SK-N-SH (cell line): ENCODE data around the gene HBQ1. TPM values are rescaled to one million over a fixed set of nuclear protein-coding genes. Genes with fewer than 3 reads are reported as not detected.

Experiments
- CTCF ChIA-PET: fragments of 300-600, 350-600 bp; formaldehyde crosslinking; extraction: SDS; loops from one replicate; lab custom pipeline; 2021; lab: Yijun Ruan, JAX
- POLR2A ChIA-PET: fragments of 350-600 bp; sonication (Branson Sonifier 250); formaldehyde crosslinking; extraction: SDS; loops from one replicate; lab custom pipeline; 2020; ENCODE audit warnings: antibody characterized with exemption, inconsistent platforms; lab: Yijun Ruan, JAX
- DNase-seq: peaks from one replicate; pipeline ENCODE4 v3.0.0; 2012
- H2AFZ ChIP-seq: fragments of 200-600 bp; sonication (generic); 2 replicates; pipeline ENCODE4 v1.8.1; 2016; ENCODE audit warnings: antibody characterized with exemption, mild to moderate bottlenecking, low read depth
- H3F3A ChIP-seq: fragments of 200-600 bp; sonication (generic); replicated peaks from 2 replicates; pipeline ENCODE3; 2016; ENCODE audit warnings: antibody characterized with exemption, mild to moderate bottlenecking; ENCODE audit not compliant: insufficient read depth
- H3K27ac ChIP-seq, 2 experiments: fragments of 200-500 bp in 1 of 2; fragments of 200-600 bp in 1 of 2; sonication (Bioruptor generic) in 1 of 2; sonication (generic), shearing (Covaris generic) in 1 of 2; 2 replicates each; pipeline versions ENCODE4 v1.5.1 to v1.6.1; 2014 to 2016; ENCODE audit warnings: low read depth in 2 of 2, inconsistent platforms in 1 of 2, low read length in 1 of 2, mild to moderate bottlenecking in 1 of 2, mixed read lengths in 1 of 2
- H3K27me3 ChIP-seq: fragments of 200-600 bp; sonication (generic), shearing (Covaris generic); 2 replicates; pipeline ENCODE4 v1.6.1; 2016; ENCODE audit warnings: mixed run types; ENCODE audit not compliant: insufficient read depth
- H3K36me3 ChIP-seq, 2 experiments: fragments of 200-500 bp in 1 of 2; fragments of 200-600 bp in 1 of 2; sonication (Bioruptor generic) in 1 of 2; sonication (generic) in 1 of 2; replicated peaks in 1 of 2; 2 replicates each; pipeline versions ENCODE3 to v1.5.1; 2014 to 2016; ENCODE audit warnings: low read length in 1 of 2, mild to moderate bottlenecking in 1 of 2; ENCODE audit not compliant: insufficient read depth in 2 of 2, control insufficient read depth in 1 of 2
- H3K4me1 ChIP-seq, 2 experiments: fragments of 200-500 bp in 1 of 2; fragments of 200-600 bp in 1 of 2; sonication (Bioruptor generic) in 1 of 2; sonication (generic), shearing (Covaris generic) in 1 of 2; 2 replicates each; pipeline versions ENCODE4 v1.5.1 to v1.6.1; 2014 to 2016; ENCODE audit warnings: low read depth in 1 of 2, low read length in 1 of 2, mixed run types in 1 of 2; ENCODE audit not compliant: insufficient read depth in 2 of 2, control insufficient read depth in 1 of 2
- H3K4me2 ChIP-seq: fragments of 200-600 bp; sonication (generic), shearing (Covaris generic); 2 replicates; pipeline ENCODE4 v1.6.1; 2017; ENCODE audit warnings: mixed run types
- H3K4me3 ChIP-seq, 2 experiments: fragments of 200-500 bp in 1 of 2; fragments of 200-600 bp in 1 of 2; sonication (Bioruptor generic) in 1 of 2; sonication (generic), shearing (Covaris generic) in 1 of 2; 2 replicates each; pipeline versions ENCODE4 v1.5.1 to v1.8.1; 2014 to 2016; ENCODE audit warnings: low read depth in 2 of 2, inconsistent platforms in 1 of 2, low read length in 1 of 2, mild to moderate bottlenecking in 1 of 2, mixed read lengths in 1 of 2, moderate library complexity in 1 of 2
- H3K79me2 ChIP-seq: fragments of 200-600 bp; sonication (generic); 2 replicates; pipeline ENCODE4 v1.8.1; 2017; ENCODE audit warnings: mild to moderate bottlenecking; ENCODE audit not compliant: insufficient read depth
- H3K9ac ChIP-seq: fragments of 200-600 bp; sonication (generic); 2 replicates; pipeline ENCODE4 v1.6.1; 2017; ENCODE audit warnings: mixed run types
- H3K9me2 ChIP-seq: fragments of 200-600 bp; sonication (generic); 2 replicates; pipeline ENCODE4 v1.6.1; 2017; ENCODE audit warnings: mixed run types
- H3K9me3 ChIP-seq: fragments of 200-600 bp; sonication (generic); 2 replicates; pipeline ENCODE4 v1.6.1; 2017; ENCODE audit warnings: mixed run types, mild to moderate bottlenecking, moderate library complexity
- H4K20me1 ChIP-seq: fragments of 200-600 bp; sonication (generic); 2 replicates; pipeline ENCODE4 v1.6.1; 2017; ENCODE audit warnings: mild to moderate bottlenecking, mixed run types; ENCODE audit not compliant: insufficient read depth
- CHD2 ChIP-seq: fragments of 150-350 bp; IDR thresholded peaks from 2 replicates; pipeline ENCODE4 v1.6.1; 2018; ENCODE audit warnings: low read length; ENCODE audit not compliant: partially characterized antibody
- EP300 ChIP-seq, 2 experiments: IDR thresholded peaks; 2 replicates each; pipeline versions ENCODE4 v1.4.0 to v1.6.1; 2012; ENCODE audit warnings: borderline replicate concordance in 1 of 2, low read depth in 1 of 2, low read length in 1 of 2
- EZH2phosphoT487 ChIP-seq: fragments of 200-600 bp; sonication (generic); IDR thresholded peaks from 2 replicates; pipeline ENCODE4 v1.6.1; 2017; ENCODE audit warnings: low read depth, mixed run types, mild to moderate bottlenecking, antibody characterized with exemption, moderate library complexity, borderline replicate concordance
- FOXM1 ChIP-seq: IDR thresholded peaks from 2 replicates; pipeline ENCODE4 v1.4.0; 2012; ENCODE audit warnings: low read depth, mild to moderate bottlenecking
- GABPA ChIP-seq: IDR thresholded peaks from 2 replicates; pipeline ENCODE4 v1.4.0; 2012; ENCODE audit warnings: low read depth, mild to moderate bottlenecking
- IRF3 ChIP-seq: fragments of 150-350 bp; IDR thresholded peaks from 2 replicates; pipeline ENCODE4 v1.6.1; 2016; ENCODE audit warnings: mild to moderate bottlenecking, low read depth, low read length
- MAX ChIP-seq: IDR thresholded peaks from 2 replicates; pipeline ENCODE4 v1.4.0; 2012; ENCODE audit warnings: low read depth
- MEF2A ChIP-seq: IDR thresholded peaks from 2 replicates; pipeline ENCODE4 v1.4.0; 2012; ENCODE audit warnings: low read depth, borderline replicate concordance
- MXI1 ChIP-seq: IDR thresholded peaks from 2 replicates; pipeline ENCODE4 v1.6.1; 2012; ENCODE audit warnings: mild to moderate bottlenecking, low read depth, low read length, improper control_type of control experiment
- NRF1 ChIP-seq: IDR thresholded peaks from 2 replicates; pipeline ENCODE4 v1.6.1; 2012; ENCODE audit warnings: low read depth, mild to moderate bottlenecking, low read length
- PBX3 ChIP-seq: IDR thresholded peaks from 2 replicates; pipeline ENCODE4; 2012
- POLR2AphosphoS5 ChIP-seq: IDR thresholded peaks from 2 replicates; pipeline ENCODE4 v1.6.1; 2012; ENCODE audit warnings: low read depth, low read length
- RCOR1 ChIP-seq: fragments of 150-350 bp; IDR thresholded peaks from 2 replicates; pipeline ENCODE4 v1.6.1; 2017; ENCODE audit warnings: antibody characterized with exemption, low read length
- SIN3A ChIP-seq: IDR thresholded peaks from 2 replicates; pipeline ENCODE4 v1.6.1; 2012; ENCODE audit warnings: low read depth, mild to moderate bottlenecking, low read length, moderate library complexity, borderline replicate concordance
- USF1 ChIP-seq: IDR thresholded peaks from 2 replicates; pipeline ENCODE4 v1.4.0; 2012; ENCODE audit warnings: low read depth, borderline replicate concordance
- WGBS: methylation state at CpG from one replicate; pipeline ENCODE4 v1.1.6; 2017; ENCODE audit warnings: low lambda C conversion rate; 5-methylcytosine and 5-hydroxymethylcytosine counted together
- polyA plus RNA-seq, 3 experiments: library from polyadenylated mRNA; depleted of rRNA; stranded (reverse); fragments of >200 nt; gene quantifications; 2 replicates each; pipeline ENCODE4 v1.2.3, GENCODE V29; 2012
- TF ChIP-seq, protein P1 (sequence below): IDR thresholded peaks from 2 replicates; pipeline ENCODE4 v1.4.0; 2012; ENCODE audit warnings: low read depth, borderline replicate concordance
- TF ChIP-seq, protein P2 (sequence below): IDR thresholded peaks from 2 replicates; pipeline ENCODE4 v1.6.1; 2012; ENCODE audit warnings: mild to moderate bottlenecking, low read depth, low read length, moderate library complexity
- TF ChIP-seq, protein P3 (sequence below): fragments of 200-600 bp; sonication (generic); IDR thresholded peaks from 2 replicates; pipeline ENCODE4 v1.6.1; 2017; ENCODE audit warnings: antibody characterized with exemption, mild to moderate bottlenecking, moderate library complexity

HBQ1 gene
- polyA plus RNA-seq, 1 of the 3 experiments (the other 2 are of a cell fraction), result 5.2 TPM

GRCh38 chr16:180681-181564 is 664 bp downstream of the HBQ1 start:
- Histone ChIP-seq H3K4me2 (peak overlapping the region; percentile 91), H3K36me3 (peaks cover 3 to 6% of the 10 kb centered on the region in 2 experiments), H3K9me3 (no peaks in the 10 kb centered on the region), H3K27ac (no peak overlapping the region), H3K9ac (no peak overlapping the region), H3K27me3 (peaks cover 14% of the 10 kb centered on the region), H3K79me2 (no peaks in the 10 kb centered on the region), H4K20me1 (peaks cover 11% of the 10 kb centered on the region), H2AFZ (no peak overlapping the region), H3K9me2 (no peaks in the 10 kb centered on the region), H3F3A (peaks cover 4% of the 10 kb centered on the region), H3K4me1 (peaks cover 0 to 10% of the 10 kb centered on the region in 2 experiments; a peak in 1 of 4 replicates), H3K4me3 (peak overlapping the region; percentile 42 to 56)
- DNase-seq, result peak; percentile 95
- ChIA-PET POLR2A (interaction anchor here (1.0 kb wide), 1 partner anchor 74 kb away, joined by 3 read pairs; no protein-coding TSS in a partner anchor), CTCF (interaction anchor here (0.6 to 7.5 kb wide), 71 partner anchors 8 to 384 kb away, joined by 3 to 120 read pairs (median 4); partner anchors contain the start of genes ARHGDIG, AXIN1, HBM and NPRL3)
- 0% methylated on average over 18 of the region's 89 CpGs for WGBS
- TF ChIP-seq PBX3 (0 out of 2 replicates have a peak, but pooled peaks have one; percentile 8), USF1 (no peak), RCOR1 (0 out of 2 replicates have a peak, but pooled peaks have one; percentile 30), CHD2 (peak; percentile 97), EZH2phosphoT487 (no peak), MEF2A (no peak), EP300 (IDR thresholded peaks at IDR 0.05; ENCODE audit: borderline replicate concordance in 1 of 2, low read depth in 1 of 2, low read length in 1 of 2) (no peak), POLR2AphosphoS5 (no peak), SIN3A (peak; percentile 62; the same call in 1 of the 2 replicates), IRF3 (no peak), MAX (peak; percentile 96), GABPA (no peak), FOXM1 (no peak), MXI1 (0 out of 2 replicates have a peak, but pooled peaks have one; percentile 43), NRF1 (no peak)
- TF ChIP-seq, protein P1, sequence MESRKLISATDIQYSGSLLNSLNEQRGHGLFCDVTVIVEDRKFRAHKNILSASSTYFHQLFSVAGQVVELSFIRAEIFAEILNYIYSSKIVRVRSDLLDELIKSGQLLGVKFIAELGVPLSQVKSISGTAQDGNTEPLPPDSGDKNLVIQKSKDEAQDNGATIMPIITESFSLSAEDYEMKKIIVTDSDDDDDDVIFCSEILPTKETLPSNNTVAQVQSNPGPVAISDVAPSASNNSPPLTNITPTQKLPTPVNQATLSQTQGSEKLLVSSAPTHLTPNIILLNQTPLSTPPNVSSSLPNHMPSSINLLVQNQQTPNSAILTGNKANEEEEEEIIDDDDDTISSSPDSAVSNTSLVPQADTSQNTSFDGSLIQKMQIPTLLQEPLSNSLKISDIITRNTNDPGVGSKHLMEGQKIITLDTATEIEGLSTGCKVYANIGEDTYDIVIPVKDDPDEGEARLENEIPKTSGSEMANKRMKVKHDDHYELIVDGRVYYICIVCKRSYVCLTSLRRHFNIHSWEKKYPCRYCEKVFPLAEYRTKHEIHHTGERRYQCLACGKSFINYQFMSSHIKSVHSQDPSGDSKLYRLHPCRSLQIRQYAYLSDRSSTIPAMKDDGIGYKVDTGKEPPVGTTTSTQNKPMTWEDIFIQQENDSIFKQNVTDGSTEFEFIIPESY, result peak; percentile 95
- TF ChIP-seq, protein P2, sequence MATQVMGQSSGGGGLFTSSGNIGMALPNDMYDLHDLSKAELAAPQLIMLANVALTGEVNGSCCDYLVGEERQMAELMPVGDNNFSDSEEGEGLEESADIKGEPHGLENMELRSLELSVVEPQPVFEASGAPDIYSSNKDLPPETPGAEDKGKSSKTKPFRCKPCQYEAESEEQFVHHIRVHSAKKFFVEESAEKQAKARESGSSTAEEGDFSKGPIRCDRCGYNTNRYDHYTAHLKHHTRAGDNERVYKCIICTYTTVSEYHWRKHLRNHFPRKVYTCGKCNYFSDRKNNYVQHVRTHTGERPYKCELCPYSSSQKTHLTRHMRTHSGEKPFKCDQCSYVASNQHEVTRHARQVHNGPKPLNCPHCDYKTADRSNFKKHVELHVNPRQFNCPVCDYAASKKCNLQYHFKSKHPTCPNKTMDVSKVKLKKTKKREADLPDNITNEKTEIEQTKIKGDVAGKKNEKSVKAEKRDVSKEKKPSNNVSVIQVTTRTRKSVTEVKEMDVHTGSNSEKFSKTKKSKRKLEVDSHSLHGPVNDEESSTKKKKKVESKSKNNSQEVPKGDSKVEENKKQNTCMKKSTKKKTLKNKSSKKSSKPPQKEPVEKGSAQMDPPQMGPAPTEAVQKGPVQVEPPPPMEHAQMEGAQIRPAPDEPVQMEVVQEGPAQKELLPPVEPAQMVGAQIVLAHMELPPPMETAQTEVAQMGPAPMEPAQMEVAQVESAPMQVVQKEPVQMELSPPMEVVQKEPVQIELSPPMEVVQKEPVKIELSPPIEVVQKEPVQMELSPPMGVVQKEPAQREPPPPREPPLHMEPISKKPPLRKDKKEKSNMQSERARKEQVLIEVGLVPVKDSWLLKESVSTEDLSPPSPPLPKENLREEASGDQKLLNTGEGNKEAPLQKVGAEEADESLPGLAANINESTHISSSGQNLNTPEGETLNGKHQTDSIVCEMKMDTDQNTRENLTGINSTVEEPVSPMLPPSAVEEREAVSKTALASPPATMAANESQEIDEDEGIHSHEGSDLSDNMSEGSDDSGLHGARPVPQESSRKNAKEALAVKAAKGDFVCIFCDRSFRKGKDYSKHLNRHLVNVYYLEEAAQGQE, result no peak
- TF ChIP-seq, protein P3, sequence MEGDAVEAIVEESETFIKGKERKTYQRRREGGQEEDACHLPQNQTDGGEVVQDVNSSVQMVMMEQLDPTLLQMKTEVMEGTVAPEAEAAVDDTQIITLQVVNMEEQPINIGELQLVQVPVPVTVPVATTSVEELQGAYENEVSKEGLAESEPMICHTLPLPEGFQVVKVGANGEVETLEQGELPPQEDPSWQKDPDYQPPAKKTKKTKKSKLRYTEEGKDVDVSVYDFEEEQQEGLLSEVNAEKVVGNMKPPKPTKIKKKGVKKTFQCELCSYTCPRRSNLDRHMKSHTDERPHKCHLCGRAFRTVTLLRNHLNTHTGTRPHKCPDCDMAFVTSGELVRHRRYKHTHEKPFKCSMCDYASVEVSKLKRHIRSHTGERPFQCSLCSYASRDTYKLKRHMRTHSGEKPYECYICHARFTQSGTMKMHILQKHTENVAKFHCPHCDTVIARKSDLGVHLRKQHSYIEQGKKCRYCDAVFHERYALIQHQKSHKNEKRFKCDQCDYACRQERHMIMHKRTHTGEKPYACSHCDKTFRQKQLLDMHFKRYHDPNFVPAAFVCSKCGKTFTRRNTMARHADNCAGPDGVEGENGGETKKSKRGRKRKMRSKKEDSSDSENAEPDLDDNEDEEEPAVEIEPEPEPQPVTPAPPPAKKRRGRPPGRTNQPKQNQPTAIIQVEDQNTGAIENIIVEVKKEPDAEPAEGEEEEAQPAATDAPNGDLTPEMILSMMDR, result no peak
